AG04449 (cell line): ENCODE data around the gene VMO1.

Experiments
- CTCF ChIA-PET: fragments of 350-600 bp; formaldehyde crosslinking; extraction: SDS; loops from one replicate; lab custom pipeline; 2021; ENCODE audit warnings: antibody characterized with exemption; lab: Yijun Ruan, JAX
- POLR2A ChIA-PET: fragments of 400-600, 350-600 bp; formaldehyde crosslinking; extraction: SDS; loops from one replicate; lab custom pipeline; 2020; ENCODE audit warnings: antibody characterized with exemption, inconsistent platforms; lab: Yijun Ruan, JAX
- DNase-seq: peaks from one replicate; pipeline ENCODE4 v3.0.0-alpha.2; 2010; ENCODE audit warnings: low read depth, low spot score
- H3K4me3 ChIP-seq: 2 replicates; pipeline ENCODE4 v1.5.1; 2011; ENCODE audit warnings: low read depth, mild to moderate bottlenecking, control low read depth, low read length
- CTCF ChIP-seq: IDR thresholded peaks from one replicate; pipeline ENCODE4 v1.5.1; 2011; ENCODE audit warnings: mild to moderate bottlenecking, moderate library complexity, low read length, control low read depth, inconsistent platforms; ENCODE audit not compliant: insufficient read depth; ENCODE audit errors: missing control alignments

The VMO1 gene

GRCh38 chr17:4806456-4806776, 20.3 kb upstream of the VMO1 start:
- no peak for TF ChIP-seq CTCF
- DNase-seq: no peak

GRCh38 chr17:4802228-4802627, 16.1 kb upstream of the VMO1 start, which contains the start of gene C17orf114:
Gene C17orf114, minus strand, starts transcription at chr17:4802328.
- TF ChIP-seq CTCF: no peak
- DNase-seq: no peak
- CTCF ChIA-PET: no interaction called here
- POLR2A ChIA-PET: no interaction called here
- no peak within 1 kb of the TSS for H3K4me3 ChIP-seq

More at GRCh38 chr17:4806456-4806776, 20.3 kb upstream of the VMO1 start:
- CTCF ChIA-PET: interaction anchor here (1.2 to 3.3 kb wide), 4 partner anchors 17 to 240 kb away, joined by 3 to 28 read pairs (median 4); partner anchors contain the start of gene GLTPD2
- POLR2A ChIA-PET: interaction anchor here (0.8 to 1.5 kb wide), 3 partner anchors 10 to 16 kb away, joined by 3 to 19 read pairs (median 6); partner anchors contain the start of gene PSMB6
- peak overlapping the region; percentile 72 for H3K4me3 ChIP-seq

GRCh38 chr17:4800462-4801196, 14.5 kb upstream of the VMO1 start:
- DNase-seq: no peak
- CTCF ChIA-PET: interaction anchor here (0.9 to 1.6 kb wide), 3 partner anchors 10 to 14 kb away, joined by 3 to 10 read pairs (median 6); partner anchors contain the start of genes GLTPD2 and VMO1
- H3K4me3 ChIP-seq: no peak overlapping the region
- no peak for TF ChIP-seq CTCF
- POLR2A ChIA-PET: no interaction called here

GRCh38 chr17:4796552-4796920, 10.4 kb upstream of the VMO1 start:
- H3K4me3 ChIP-seq: peak overlapping the region; percentile 100
- POLR2A ChIA-PET: interaction anchor here (0.7 to 1.7 kb wide), 3 partner anchors 10 to 113 kb away, joined by 3 to 19 read pairs (median 4); partner anchors contain the start of genes CHRNE and PLD2
- no peak for DNase-seq
- no peak for TF ChIP-seq CTCF
- CTCF ChIA-PET: interaction anchor here (0.9 to 3.0 kb wide), 5 partner anchors 10 to 107 kb away, joined by 3 to 11 read pairs (median 3); partner anchors contain the start of genes CHRNE and VMO1

GRCh38 chr17:4795168-4795567, 9.0 kb upstream of the VMO1 start:
- ChIA-PET POLR2A (no interaction called here), CTCF (no interaction called here)
- H3K4me3 ChIP-seq: no peak overlapping the region
- no peak for TF ChIP-seq CTCF
- no peak for DNase-seq

GRCh38 chr17:4790705-4791088, 4.5 kb upstream of the VMO1 start:
- no peak for DNase-seq
- ChIA-PET CTCF (interaction anchor here (0.6 to 8.9 kb wide), 33 partner anchors 9 to 560 kb away, joined by 3 to 154 read pairs (median 5); partner anchors contain the start of genes C17orf107, CHRNE, PLD2 and TM4SF5), POLR2A (interaction anchor here (0.6 to 1.5 kb wide), 7 partner anchors 8 to 176 kb away, joined by 3 to 6 read pairs (median 3); partner anchors contain the start of genes ARRB2, CHRNE and PLD2)
- TF ChIP-seq CTCF: no peak
- H3K4me3 ChIP-seq: peak overlapping the region; percentile 67
